22Rv1 (cell line): ENCODE data around the gene EMX2.

Experiments used
- H3K27ac ChIP-seq: fragments of 450-650 bp; 2 replicates; pipeline ENCODE4 v1.5.1; 2017
- CTCF ChIP-seq: fragments of 450-650 bp; IDR thresholded peaks from 2 replicates; pipeline ENCODE4 v1.5.1; 2017; ENCODE audit warnings: mild to moderate bottlenecking
- ZFX ChIP-seq: fragments of 450-650 bp; IDR thresholded peaks from 2 replicates; pipeline ENCODE4 v1.6.1; 2017; ENCODE audit warnings: antibody characterized with exemption, borderline replicate concordance

Gene EMX2

GRCh38 chr10:117597216-117597615 is 54.7 kb downstream of the EMX2 start:
- H3K27ac ChIP-seq, result no peak overlapping the region
- TF ChIP-seq ZFX (no peak), CTCF (no peak)
